Measurements from ENCODE around the gene TOR2A. TPM values are rescaled to one million over a fixed set of nuclear protein-coding genes. Genes with fewer than 3 reads are reported as not detected.
"Not testable (repeated sequence)": the region's sequence is repeated elsewhere in the genome, so short reads cannot be mapped to it uniquely, and the experiment has no call there.

The TOR2A gene
- total RNA-seq, 4 donors from 2014 or later = 31.4 to 126 (median 48.1) TPM

DNA sequence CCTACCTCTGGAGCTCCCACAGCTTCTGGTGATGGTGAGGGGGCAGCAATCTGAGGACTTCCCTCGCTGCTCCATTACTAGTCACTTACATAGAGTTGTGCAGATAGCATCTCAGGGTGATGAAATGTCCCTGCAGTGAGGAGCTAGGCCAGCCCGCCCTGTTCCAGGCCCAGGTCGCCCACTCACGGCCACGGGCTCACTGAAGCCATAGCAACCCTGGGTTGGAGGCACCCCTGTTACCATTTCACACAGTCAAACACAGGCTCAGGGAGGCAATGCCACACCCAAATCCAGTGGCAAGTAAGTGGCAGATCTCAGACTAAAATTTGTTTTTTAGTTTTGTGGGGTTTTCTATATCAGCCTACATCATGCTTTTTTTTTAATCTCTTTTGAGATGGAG, 23.7 kb upstream of the TOR2A start:
- Histone ChIP-seq H3K4me3 (no peak overlapping the region), H3K27ac (no peak overlapping the region), H3K9me3 (no peaks in the 10 kb centered on the region), H3K27me3 (peaks cover 29% of the 10 kb centered on the region), H3K4me1 (peaks cover 0 to 3% (median 0%) of the 10 kb centered on the region in 4 donors), H3K36me3 (no peaks in the 10 kb centered on the region)
- intact Hi-C loops (cut with DNase I; ENCODE audit: low total_unique reads) (no loop called here), in situ Hi-C loops (cut with MboI; ENCODE audit: low pct_ligation_motif_present in 1 of 4, low pct_unique_long_range_greater_than_20kb in 1 of 4, low sequenced_read_pairs in 3 of 4) (no loop called here)
- DNase-seq = no peak
- TF ChIP-seq POLR2AphosphoS5 (IDR thresholded peaks at IDR 0.05) = no peak
- TF ChIP-seq POLR2A (IDR thresholded peaks at IDR 0.05) = no peak
- no peak for TF ChIP-seq CTCF (IDR thresholded peaks at IDR 0.05)
- no peak for TF ChIP-seq EP300 (IDR thresholded peaks at IDR 0.05; ENCODE audit: low read depth)
- WGBS, 2 donors (ENCODE audit: low coverage in 1 of 2) = 92% methylated on average over 5 of the region's 5 CpGs; no CpG with 5 or more reads in 1 of the 2 donors

- H3K4me3 ChIP-seq; H3K9me3 ChIP-seq; H3K4me1 ChIP-seq; in situ Hi-C loops (cut with MboI; ENCODE audit: low pct_ligation_motif_present in 1 of 4, low pct_unique_long_range_greater_than_20kb in 1 of 4, low sequenced_read_pairs in 3 of 4); DNase-seq; H3K36me3 ChIP-seq; H3K27ac ChIP-seq; intact Hi-C loops (cut with DNase I; ENCODE audit: low total_unique reads): not testable (repeated sequence)
- 81 to 89% methylated on average over 3 to 11 of the region's 11 CpGs for WGBS, 2 donors (ENCODE audit: low coverage in 1 of 2)
- H3K27me3 ChIP-seq = peaks cover 49% of the 10 kb centered on the region
Observed at GRCh38 chr9:127756776-127757175, 21.7 kb upstream of the TOR2A start.

- TF ChIP-seq POLR2AphosphoS5 (IDR thresholded peaks at IDR 0.05) (no peak), POLR2A (IDR thresholded peaks at IDR 0.05) (no peak), CTCF (IDR thresholded peaks at IDR 0.05) (no peak), EP300 (IDR thresholded peaks at IDR 0.05; ENCODE audit: low read depth) (no peak)
- H3K27ac ChIP-seq = no peak overlapping the region
- intact Hi-C loops (cut with DNase I; ENCODE audit: low total_unique reads) = no loop called here
Observed at GRCh38 chr9:127756233-127756632, 21.1 kb upstream of the TOR2A start.

GRCh38 chr9:127755061-127756060, 20.3 kb upstream of the TOR2A start:
- 35 to 55% methylated on average over 6 to 31 of the region's 61 CpGs for WGBS, 2 donors (ENCODE audit: low coverage in 1 of 2)
- Histone ChIP-seq H3K27me3 (peaks cover 54% of the 10 kb centered on the region), H3K4me1 (peaks cover 0 to 3% (median 0%) of the 10 kb centered on the region in 4 donors), H3K27ac (no peak overlapping the region), H3K9me3 (no peaks in the 10 kb centered on the region), H3K36me3 (no peaks in the 10 kb centered on the region), H3K4me3 (no peak overlapping the region)
- TF ChIP-seq EP300 (IDR thresholded peaks at IDR 0.05; ENCODE audit: low read depth) (no peak), POLR2AphosphoS5 (IDR thresholded peaks at IDR 0.05) (no peak), CTCF (IDR thresholded peaks at IDR 0.05) (no peak), POLR2A (IDR thresholded peaks at IDR 0.05) (no peak)
- intact Hi-C loops (cut with DNase I; ENCODE audit: low total_unique reads) = no loop called here
- DNase-seq = no peak
- in situ Hi-C loops (cut with MboI; ENCODE audit: low pct_ligation_motif_present in 1 of 4, low pct_unique_long_range_greater_than_20kb in 1 of 4, low sequenced_read_pairs in 3 of 4) = no loop called here

More at GRCh38 chr9:127756233-127756632, 21.1 kb upstream of the TOR2A start:
- no peak overlapping the region for H3K4me3 ChIP-seq
- peaks cover 0 to 3% (median 0%) of the 10 kb centered on the region in 4 donors for H3K4me1 ChIP-seq
- H3K27me3 ChIP-seq = peaks cover 54% of the 10 kb centered on the region
- no peak for DNase-seq
- H3K9me3 ChIP-seq = no peaks in the 10 kb centered on the region
- 78% methylated on average over 3 of the region's 3 CpGs; no CpG with 5 or more reads in 1 of the 2 donors for WGBS, 2 donors (ENCODE audit: low coverage in 1 of 2)
- no peaks in the 10 kb centered on the region for H3K36me3 ChIP-seq
- in situ Hi-C loops (cut with MboI; ENCODE audit: low pct_ligation_motif_present in 1 of 4, low pct_unique_long_range_greater_than_20kb in 1 of 4, low sequenced_read_pairs in 3 of 4) = no loop called here
